ENCODE results near the gene PLA2G6.

DNA sequence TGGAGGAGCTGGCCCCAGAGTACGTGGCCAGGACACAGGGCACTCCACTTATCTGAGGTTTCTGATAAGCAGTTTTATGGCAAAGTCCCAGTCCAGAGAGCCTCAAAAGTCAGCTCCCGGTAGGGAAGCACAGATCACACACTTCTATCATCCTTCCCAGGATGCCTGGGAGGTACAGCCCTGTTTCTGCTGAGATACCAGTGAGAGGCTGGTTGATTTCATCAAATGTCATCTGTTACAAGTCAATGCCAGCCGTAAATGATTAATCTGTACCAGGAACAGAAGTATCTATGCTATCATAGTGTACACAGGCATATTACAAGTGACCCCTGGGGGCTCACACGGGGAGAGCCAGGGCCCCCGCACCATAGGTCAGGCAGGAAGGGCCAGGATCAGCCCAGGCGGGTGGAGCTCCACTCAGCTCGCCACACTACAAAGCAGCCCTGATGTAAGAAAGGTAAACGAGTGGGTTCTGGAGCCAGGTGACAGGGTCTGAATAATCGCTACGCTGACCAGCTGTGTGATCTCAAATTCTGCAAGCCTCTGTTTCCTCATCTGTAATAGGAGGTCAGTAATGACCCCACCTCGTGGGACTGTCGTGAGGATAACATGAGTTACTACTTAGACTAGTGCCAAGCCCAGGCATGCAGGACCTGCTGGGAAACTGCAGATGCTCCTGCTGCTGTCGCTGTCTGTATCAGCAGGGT, 17.6 kb downstream of the PLA2G6 start:
- TF ChIP-seq, protein P1, sequence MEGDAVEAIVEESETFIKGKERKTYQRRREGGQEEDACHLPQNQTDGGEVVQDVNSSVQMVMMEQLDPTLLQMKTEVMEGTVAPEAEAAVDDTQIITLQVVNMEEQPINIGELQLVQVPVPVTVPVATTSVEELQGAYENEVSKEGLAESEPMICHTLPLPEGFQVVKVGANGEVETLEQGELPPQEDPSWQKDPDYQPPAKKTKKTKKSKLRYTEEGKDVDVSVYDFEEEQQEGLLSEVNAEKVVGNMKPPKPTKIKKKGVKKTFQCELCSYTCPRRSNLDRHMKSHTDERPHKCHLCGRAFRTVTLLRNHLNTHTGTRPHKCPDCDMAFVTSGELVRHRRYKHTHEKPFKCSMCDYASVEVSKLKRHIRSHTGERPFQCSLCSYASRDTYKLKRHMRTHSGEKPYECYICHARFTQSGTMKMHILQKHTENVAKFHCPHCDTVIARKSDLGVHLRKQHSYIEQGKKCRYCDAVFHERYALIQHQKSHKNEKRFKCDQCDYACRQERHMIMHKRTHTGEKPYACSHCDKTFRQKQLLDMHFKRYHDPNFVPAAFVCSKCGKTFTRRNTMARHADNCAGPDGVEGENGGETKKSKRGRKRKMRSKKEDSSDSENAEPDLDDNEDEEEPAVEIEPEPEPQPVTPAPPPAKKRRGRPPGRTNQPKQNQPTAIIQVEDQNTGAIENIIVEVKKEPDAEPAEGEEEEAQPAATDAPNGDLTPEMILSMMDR (IDR thresholded peaks at IDR 0.05 in 2 of 3, conservative IDR thresholded peaks at IDR 0.05 in 1 of 3; ENCODE audit: borderline replicate concordance in 1 of 3, insufficient read depth in 1 of 3, low read depth in 2 of 3, low read length in 2 of 3), result no peak
- TF ChIP-seq POLR2A (IDR thresholded peaks at IDR 0.05; ENCODE audit: borderline replicate concordance, extremely low read depth, insufficient read depth, insufficient read length) (no peak), EZH2 (IDR thresholded peaks at IDR 0.05) (no peak)
